ENCODE data around the gene SDK1.
A peak's percentile ranks its signal among the peaks of the same experiment; 100 is the strongest.

GRCh38 chr7:4000139-4000538 lies 699.1 kb downstream of the SDK1 start:
- TF ChIP-seq POLR2AphosphoS5 (IDR thresholded peaks at IDR 0.05; ENCODE audit: low read depth, low read length) (no peak), CTCF (IDR thresholded peaks at IDR 0.05; ENCODE audit: control extremely low read depth in 1 of 3, insufficient read depth in 1 of 3, low read depth in 1 of 3, low read length in 3 of 3) (peak; percentile 6 to 26 (median 23); a peak in 2 of 4 replicates), EZH2 (IDR thresholded peaks at IDR 0.05; ENCODE audit: low read depth, low read length, severe bottlenecking) (no peak)
